Heart left ventricle (tissue), 13 donors: Measurements from ENCODE around the gene KLHL26.

Experiments used
- CTCF ChIP-seq, 12 donors: fragments of 200-600 bp; sonication (generic) in 4 of 12; IDR thresholded peaks; one replicate each; pipeline versions ENCODE4 v1.5.0 to v1.8.0; 2018 to 2022; ENCODE audit warnings: antibody characterized with exemption in 12 of 12, mild to moderate bottlenecking in 5 of 12
- POLR2A ChIP-seq, 2 donors: fragments of 450-650 bp; IDR thresholded peaks; one replicate each; pipeline ENCODE4 v1.6.1; 2017; ENCODE audit warnings: antibody characterized with exemption in 2 of 2, mild to moderate bottlenecking in 2 of 2, moderate library complexity in 2 of 2
- donor health status: ischemic (EF 13 %, LVEDD 7.1; RV severe dilation, severe dysfunction).
- donor health status: DM: no; HTN: yes; CAD: no.
- donor health status: DM: no; HTN: no; CAD: no.
- donor health status: ischemic (EF 25% LVEDD 6.9; RV normal size, moderate dysfunction).
- donor health status: ischemic (EF 25% LVEDD 5.7; RV mildly dilated, moderate dysfunction).
- donor health status: ischemic (EF 35%, LVEDD 5.7; RV mildly dilated, moderate dysfunction).
- donor health status: nonischemic (EF 11% LVEDD 7.7; RV severe dilation, severe dysfunction).
- donor health status: DM: yes; HTN: yes; CAD: no.
- donor health status: PGD.
- donor health status: ischemic (EF 29% LVEDD 5.4; RV normal size, mild dysfunction).
- donor health status: nonischemic (EF 23%, LVEDD 6.1; RV moderate dilation, normal function).

DNA sequence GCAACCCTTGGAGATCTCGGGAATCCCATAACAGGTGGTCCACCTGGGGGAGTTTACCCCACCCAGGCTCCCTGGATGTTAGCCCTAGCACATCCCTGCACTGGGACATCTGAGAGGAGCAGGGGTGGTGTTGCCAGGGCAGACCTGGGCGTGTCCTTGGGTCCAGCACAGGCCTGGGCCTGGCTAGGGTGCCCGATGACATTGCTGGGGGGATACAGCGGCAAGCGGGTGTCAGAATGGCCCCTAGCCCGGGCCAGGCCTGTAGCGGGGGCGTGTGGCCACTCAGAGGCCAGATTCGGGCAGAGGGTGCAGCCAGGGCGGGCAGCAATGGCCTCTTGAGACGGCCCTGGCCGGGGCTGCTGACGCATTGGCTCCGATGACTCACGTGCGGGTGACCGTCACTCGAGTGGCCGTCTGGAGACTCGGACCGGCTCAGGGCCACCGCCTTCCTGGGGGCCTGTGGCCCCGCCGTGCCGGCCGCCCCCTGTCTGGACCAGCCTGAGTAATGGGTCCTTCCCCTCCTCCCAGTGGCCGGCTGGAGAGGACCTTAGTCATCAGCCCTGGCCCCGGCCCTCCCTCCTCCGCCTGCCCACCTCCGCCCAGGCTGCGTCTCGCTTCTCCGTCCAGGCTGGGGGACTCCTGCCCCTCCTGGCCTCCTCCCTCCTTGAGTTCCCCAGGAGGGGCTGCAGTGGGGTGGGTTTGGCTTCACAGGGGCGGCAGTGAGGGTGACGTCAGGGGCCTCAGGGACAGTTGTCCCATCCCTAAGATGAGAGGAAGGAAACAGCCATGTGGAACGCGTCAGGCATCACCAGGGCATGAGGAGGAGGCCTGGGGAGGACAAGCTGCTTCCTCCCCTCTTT lies 23.5 kb downstream of the KLHL26 start:
- TF ChIP-seq CTCF (IDR thresholded peaks at IDR 0.05) = no peak
- no peak for TF ChIP-seq POLR2A (IDR thresholded peaks at IDR 0.05)
